Uterus (tissue), 2 donors: ENCODE measurements around the gene TLCD1.

Experiments
- POLR2A ChIP-seq, 2 donors: fragments of 450-650 bp; IDR thresholded peaks; one replicate each; pipeline ENCODE4 v1.6.1; 2016; ENCODE audit warnings: antibody characterized with exemption in 2 of 2, mild to moderate bottlenecking in 1 of 2, moderate library complexity in 1 of 2
- TF ChIP-seq, protein P1 (sequence below), 4 experiments: fragments of 200-600 bp in 2 of 4; fragments of 450-650 bp in 2 of 4; sonication (generic) in 2 of 4; IDR thresholded peaks; one replicate each; pipeline ENCODE4 v1.5.1; 2016 to 2019; ENCODE audit warnings: antibody characterized with exemption in 4 of 4, mild to moderate bottlenecking in 2 of 4, moderate library complexity in 1 of 4

DNA sequence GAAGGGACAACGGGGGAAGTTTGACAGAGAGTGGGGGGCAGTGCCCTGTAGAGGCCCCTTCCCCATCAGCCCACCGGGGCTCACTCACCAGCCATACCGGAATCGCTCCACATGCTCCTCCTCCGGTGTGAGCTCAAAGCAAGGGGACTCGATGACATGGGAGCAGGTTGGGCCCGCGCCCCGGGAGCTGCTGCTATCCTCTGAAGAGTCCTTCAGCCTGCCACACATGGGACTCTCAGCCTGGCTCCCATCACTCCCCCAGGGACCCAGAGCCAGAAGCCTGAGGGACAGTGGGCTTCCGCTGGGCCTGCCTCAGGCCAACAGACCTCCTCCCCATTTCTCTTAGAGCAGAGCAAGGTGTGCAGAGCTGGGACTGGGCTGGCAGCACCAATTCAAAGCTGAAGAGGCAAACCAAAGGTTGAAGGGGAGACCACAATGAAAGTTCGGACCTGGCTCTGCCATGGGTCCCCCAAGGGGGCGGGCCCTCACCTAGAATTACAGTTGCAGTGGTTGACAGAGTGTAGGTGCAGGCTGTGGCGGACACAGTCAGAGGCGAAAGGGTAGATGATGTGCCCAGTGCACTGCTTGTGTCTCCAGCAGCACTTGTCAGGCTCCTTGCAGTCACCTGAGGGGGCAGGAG lies 21.7 kb downstream of the TLCD1 start:
- TF ChIP-seq, protein P1, sequence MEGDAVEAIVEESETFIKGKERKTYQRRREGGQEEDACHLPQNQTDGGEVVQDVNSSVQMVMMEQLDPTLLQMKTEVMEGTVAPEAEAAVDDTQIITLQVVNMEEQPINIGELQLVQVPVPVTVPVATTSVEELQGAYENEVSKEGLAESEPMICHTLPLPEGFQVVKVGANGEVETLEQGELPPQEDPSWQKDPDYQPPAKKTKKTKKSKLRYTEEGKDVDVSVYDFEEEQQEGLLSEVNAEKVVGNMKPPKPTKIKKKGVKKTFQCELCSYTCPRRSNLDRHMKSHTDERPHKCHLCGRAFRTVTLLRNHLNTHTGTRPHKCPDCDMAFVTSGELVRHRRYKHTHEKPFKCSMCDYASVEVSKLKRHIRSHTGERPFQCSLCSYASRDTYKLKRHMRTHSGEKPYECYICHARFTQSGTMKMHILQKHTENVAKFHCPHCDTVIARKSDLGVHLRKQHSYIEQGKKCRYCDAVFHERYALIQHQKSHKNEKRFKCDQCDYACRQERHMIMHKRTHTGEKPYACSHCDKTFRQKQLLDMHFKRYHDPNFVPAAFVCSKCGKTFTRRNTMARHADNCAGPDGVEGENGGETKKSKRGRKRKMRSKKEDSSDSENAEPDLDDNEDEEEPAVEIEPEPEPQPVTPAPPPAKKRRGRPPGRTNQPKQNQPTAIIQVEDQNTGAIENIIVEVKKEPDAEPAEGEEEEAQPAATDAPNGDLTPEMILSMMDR (IDR thresholded peaks at IDR 0.05) = no peak
- TF ChIP-seq POLR2A (IDR thresholded peaks at IDR 0.05) = no peak
